GM18867 (cell line): ENCODE results near the gene SORCS2.
"Not testable (repeated sequence)": the region's sequence is repeated elsewhere in the genome, so short reads cannot be mapped to it uniquely, and the experiment has no call there.

ENCODE experiments used
- ATAC-seq: cut with Tn5 transposase; IDR thresholded peaks from one replicate; pipeline ENCODE4 v1.9.1; 2021; ENCODE audit warnings: mild to moderate bottlenecking, moderate library complexity; ENCODE audit not compliant: unreplicated experiment

SORCS2 gene

DNA sequence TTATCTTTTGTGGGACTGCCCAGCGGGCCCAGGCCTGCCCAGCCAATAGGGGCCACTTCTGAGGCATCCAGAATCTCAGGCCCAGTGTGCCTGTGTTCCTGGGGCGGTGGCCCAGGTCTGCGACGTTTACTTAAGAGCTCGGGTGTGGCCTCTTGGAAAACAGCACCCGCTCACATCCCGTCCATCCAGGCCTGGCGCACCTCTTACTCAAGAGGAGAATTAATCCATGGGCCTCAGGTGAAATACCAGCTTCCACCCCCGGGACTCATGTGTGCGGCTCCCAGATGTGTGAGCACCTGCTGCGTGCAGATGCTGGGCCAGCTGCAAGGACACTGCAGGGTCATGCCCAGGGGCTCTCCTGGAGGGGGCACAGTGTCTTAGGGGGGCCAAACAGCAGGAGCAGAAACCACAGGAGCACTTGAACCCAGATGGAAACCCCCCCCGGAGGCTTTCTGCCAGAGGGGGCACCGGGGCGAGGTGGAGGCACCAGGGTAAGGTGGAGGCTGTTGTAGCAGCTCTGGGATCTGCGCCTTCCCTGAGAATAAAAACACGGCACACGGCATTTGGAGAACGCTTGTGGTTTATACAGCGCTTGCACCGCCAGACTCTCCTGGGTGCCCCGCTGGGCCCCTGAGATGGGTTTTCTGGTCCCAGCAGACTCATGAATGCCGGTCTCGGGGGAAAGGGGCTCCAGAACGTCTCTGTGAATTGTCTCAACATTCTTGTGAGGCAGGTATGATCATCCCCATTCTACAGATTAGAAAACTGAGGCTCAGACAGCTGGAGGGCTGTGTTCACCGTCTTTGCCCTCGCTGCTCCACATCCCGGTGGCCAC lies 239.6 kb downstream of the SORCS2 start:
- ATAC-seq, result no peak

GRCh38 chr4:7432531-7433375 lies 240.4 kb downstream of the SORCS2 start:
- ATAC-seq, result no peak

DNA sequence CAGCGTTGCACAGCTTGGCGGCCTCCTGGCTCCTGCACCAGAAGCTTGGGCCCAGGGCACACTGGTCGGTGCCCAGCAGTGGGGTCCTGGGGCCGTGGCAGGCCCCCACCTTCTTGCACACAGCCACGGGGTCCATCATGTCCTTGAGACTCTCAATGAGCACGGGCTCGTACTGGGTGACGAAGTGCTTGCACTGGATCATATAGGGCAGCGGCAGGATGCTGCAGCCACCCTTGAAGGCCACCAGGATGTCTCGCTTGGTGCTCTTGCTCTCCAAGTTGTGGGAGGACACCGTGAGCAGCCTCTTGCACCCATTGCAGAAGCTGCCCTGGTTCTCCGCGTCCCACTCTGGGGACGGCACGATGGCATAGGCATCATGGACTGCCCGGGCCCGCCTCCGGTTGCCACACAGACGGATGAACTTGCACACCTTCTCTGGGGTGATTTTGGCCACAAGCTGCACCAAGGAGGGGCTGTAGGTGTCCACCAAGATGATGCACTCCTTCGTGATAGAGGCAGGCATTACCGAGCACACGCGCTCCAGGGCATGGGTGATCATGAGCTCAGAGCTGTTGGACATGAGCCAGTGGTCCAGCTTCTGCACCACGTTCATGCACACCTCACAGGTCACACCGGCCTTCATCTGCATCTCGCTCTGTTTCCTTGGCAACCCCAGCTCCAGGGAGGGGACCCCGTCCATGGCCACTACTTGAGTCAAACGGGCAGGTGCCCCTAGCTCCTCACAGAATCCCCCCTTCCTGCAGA lies 241.2 kb downstream of the SORCS2 start:
- ATAC-seq, result no peak

DNA sequence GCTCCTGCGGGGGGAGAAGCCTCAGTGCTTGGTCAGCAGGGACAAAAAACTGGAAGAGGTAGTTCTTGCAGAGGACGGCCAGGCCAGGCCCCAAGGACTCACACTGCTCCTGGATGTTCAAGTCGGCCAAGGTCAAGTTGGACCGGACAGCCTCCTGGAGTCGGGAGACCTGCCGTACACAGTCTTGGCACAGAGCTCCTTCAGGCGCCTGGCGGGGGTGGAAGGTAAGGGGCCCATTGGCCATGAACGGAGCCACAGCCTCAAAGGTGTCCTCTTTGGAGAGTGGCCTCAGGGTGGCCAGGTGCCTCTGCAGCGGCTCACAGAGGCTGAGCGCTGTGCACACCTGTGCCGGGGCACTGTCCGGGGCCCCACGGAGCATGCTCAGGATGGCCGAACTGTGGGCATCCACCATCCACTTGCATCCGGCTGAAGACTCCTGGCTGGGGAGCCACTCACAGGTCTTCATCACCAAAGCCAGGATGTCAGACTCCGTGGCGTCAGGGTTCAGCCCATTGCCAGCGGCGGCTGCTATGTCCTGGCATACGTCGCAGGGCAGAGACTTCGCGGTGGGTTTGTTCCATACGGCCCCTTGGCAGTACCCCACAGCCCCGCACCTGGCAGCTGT lies 241.9 kb downstream of the SORCS2 start:
- no peak for ATAC-seq

- no peak for ATAC-seq
Measured at GRCh38 chr4:7434766-7435150, 242.4 kb downstream of the SORCS2 start, which contains the start of gene PSAPL1. TSS of gene PSAPL1 (minus strand) at chr4:7434930. CDS start at chr4:7434879, 51 bp downstream.

DNA sequence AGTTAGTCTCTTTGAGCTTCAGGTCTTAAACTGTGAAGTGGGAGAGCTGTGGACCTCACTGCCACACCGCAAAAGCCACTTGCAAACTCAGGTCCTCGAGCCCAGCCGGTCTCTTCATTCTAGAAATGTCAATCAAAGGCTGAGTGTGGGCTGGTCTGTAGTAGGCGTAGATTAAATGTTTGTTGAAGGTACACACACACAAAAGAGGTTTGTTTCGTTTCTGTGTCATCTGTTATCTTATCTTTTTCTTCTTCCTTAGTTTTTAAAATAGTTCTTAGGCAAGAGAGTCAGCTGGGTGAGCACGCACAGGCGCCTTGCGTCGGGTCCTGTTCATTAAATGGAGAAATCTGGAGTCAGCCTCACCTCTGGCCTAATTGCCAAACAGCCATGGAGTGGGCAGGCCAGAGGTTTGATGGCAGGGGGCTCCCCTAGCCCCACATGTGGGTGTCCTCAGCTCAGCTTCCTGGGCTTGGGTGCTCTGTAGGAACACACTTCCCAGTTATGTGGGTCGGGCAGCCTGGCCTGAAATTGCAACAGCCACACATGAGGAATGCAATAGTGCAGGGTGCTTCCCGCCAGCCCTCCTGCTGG lies 243.2 kb downstream of the SORCS2 start:
- no peak for ATAC-seq

GRCh38 chr4:7436256-7436655 lies 243.9 kb downstream of the SORCS2 start:
- ATAC-seq, result no peak

DNA sequence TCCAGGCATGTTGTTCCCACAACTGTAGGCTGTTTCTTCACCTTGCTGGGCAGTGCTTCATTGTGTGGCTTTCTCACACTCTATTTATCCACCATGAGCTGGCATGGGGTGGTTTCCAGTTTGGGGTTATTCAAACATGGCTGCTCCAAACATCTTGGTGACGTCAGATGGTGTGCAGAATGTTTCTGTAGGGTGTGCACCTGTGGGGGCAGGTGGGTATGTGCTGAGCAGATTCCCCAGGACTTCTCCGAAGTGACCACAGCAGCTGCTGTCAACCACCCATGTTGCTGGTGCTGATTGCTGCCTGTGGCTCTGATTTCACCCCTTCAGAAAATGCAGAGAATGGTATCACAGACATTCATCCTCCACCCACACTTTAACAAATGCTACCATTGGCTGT lies 247.4 kb downstream of the SORCS2 start:
- ATAC-seq, result no peak

DNA sequence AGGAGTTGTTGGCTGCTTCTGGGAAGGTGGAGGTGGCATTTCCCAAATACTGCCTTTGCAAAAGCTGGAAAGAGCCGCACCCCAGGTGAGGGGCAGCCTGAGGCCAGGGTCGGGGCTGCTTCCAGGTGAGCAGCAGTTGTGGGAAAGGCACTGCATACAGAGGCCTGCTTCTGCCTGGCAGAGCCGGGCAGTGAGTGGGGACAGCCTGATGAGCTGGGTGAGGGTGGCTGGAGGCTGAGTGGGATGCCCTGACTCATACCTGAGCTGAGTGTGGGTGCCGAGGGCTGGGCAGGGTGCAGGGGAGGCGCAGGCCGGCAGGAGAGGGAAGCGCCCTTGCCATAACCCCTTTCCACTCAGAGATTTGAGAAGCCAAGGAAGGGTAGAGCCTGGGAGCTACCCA lies 248.9 kb downstream of the SORCS2 start:
- ATAC-seq, result no peak

- no peak for ATAC-seq
Measured at GRCh38 chr4:7442574-7443162, 250.3 kb downstream of the SORCS2 start.

DNA sequence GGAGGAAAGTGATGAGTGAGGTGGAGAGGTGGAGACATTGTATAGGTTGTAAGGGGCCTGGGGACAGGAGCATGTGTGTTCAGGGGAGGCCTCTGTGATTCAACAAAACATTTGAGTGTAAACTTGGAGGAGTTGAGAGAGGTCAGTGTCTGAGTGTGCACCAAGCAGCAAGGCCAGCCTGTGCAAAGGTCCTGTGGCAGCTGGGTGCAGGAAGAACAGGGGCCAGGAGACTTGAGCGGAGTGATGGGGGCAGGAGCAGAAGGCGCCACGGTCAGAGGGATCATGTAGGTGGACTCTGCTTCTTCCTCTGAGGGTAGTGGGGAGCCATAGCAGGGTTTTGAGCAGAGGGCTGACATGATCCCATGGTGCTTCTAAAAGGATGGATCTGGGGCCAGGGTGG lies 252.0 kb downstream of the SORCS2 start:
- no peak for ATAC-seq

DNA sequence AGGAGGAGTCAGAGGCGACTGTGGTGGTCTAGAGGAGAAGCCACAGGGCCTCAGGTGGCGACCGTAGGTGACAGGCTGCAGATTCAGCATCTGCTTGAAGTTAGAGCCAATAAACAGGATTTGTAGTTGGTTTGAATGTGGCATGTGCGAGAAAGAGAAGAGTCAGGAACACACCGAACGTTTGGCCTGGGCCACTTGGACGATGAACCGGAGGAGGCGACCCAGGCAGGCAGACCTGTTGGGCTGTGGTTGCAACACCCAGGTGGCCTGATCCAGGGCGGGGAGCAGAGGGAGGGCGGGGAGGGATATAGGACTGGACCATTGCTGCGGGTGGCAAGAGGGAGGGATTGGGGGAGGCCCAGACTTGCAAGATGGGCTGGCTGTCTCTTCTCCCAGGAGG lies 252.4 kb downstream of the SORCS2 start:
- ATAC-seq, result no peak

DNA sequence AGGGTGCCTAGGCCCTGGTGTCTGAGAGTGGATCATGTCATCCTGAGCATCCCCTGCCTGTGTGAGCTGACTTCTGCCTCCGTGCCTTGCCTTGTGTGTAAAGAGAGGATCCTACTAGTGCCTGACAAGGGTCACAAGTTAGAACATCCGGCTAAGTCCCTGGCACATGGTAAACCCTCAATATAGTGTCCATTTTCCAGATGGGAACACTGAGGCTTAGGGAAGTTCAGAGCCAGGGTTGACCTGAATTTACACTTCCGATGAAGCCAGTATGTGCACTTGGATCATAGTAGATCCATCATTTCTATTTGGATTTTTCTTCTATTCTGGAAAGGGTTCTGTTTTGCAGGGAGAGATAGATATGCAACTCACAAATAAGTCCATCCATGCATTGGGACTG lies 254.9 kb downstream of the SORCS2 start:
- ATAC-seq, result no peak

DNA sequence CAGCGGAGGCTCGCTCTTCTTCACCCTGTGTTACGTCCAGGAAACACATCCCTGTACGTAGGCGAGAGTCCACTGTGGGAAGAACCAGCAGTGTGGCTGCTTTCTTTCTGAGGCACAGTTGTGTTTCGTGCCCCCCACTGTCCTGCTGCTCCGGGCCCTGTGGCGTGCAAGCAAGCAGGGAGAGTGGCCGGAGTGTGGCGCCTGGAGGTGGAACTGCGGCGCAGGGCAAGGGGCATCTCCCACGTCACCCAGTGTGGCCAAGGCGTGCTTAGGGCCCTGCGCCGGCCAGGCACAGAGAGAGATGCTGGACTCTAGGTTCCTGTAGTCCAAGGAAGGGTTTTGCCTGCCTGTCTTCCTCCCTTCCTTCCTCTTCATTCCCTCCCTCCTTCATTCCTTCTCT lies 255.7 kb downstream of the SORCS2 start:
- no peak for ATAC-seq

GRCh38 chr4:7450775-7451433 lies 258.6 kb downstream of the SORCS2 start:
- ATAC-seq, result no peak

DNA sequence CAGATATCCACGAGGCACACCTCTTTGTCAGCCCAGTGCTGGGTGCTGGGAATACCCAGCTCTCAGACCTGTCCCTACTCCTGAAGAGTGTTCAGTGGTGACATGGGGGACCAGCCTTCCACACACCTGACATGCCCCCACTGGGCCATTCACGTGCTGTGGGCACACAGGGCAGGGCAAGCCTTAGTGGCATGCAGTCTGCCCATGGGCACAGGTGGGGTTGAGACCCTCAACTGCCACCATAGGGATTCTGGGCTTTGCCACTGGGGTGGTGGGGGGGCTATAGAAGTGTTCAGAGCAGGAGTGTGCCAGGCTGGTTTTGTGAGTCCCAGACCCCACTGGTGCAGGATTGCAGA lies 259.1 kb downstream of the SORCS2 start:
- no peak for ATAC-seq

GRCh38 chr4:7451800-7452199 lies 259.5 kb downstream of the SORCS2 start:
- ATAC-seq, result no peak

- ATAC-seq, result not testable (repeated sequence)
Measured at GRCh38 chr4:7452802-7453201, 260.5 kb downstream of the SORCS2 start.

DNA sequence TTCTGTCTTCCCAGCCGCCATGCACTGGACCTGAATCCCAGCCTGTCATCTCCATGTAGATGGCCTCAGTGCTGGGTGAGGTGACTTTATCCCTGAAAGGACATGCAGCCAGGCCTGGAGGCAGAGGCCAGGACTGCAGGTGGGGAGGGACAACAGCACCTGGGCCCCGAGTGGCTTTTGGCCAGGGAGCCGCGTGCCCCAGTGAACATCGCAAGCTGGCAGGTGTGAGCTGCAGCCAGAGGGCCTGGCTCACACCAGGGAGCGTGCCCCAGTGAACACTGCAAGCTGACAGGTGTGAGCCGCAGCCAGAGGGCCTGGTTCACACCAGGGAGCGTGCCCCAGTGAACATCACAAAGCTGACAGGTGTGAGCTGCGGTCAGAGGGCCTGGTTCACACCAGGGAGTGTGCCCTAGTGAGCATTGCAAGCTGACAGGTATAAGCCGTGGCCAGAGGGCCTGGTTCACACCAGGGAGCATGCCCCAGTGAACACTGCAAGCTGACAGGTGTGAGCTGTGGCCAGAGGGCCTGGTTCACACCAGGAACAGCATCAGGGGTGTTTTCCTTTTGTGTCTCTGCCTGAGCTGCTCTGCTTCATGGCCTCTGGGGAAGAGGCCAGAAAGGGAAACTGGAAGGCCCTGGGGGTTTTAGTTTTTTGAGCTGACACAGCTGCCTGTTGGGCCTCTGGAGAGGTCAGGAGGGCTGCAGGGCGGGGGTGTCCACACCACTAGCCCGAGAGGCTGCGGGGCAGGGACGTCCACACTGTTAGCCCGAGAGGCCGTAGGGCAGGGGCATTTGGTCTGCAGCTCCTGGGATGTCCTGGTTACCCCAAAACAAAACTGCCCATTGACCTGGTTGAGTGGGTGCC lies 265.1 kb downstream of the SORCS2 start:
- no peak for ATAC-seq
